Measurements from ENCODE around the gene SLCO2A1. TPM values are rescaled to one million over a fixed set of nuclear protein-coding genes. Genes with fewer than 3 reads are reported as not detected.

SLCO2A1 gene
- total RNA-seq, result 10 to 100 TPM in 3 of 4 donors, 1 to 10 TPM in 1; 8.4 to 68.5 (median 22.7) TPM

GRCh38 chr3:134029734-134030378 is at the start of gene SLCO2A1:
TSS of gene SLCO2A1 (minus strand) at chr3:134029925. CDS start at chr3:134029802, 123 bp downstream.
- DNase-seq, result peak; percentile 53
- Histone ChIP-seq H3K4me3 (peak within 1 kb of the TSS; percentile 44 to 64 (median 52)), H3K4me1 (peaks cover 0 to 18% (median 8%) of the 10 kb centered on the region in 4 donors), H3K9me3 (no peaks in the 10 kb centered on the region), H3K27me3 (peaks cover 47% of the 10 kb centered on the region), H3K27ac (peak within 1 kb of the TSS; percentile 25 to 67 (median 47)), H3K36me3 (no peaks in the 10 kb centered on the region)
- in situ Hi-C loops (cut with MboI; ENCODE audit: low pct_ligation_motif_present in 1 of 4, low pct_unique_long_range_greater_than_20kb in 1 of 4, low sequenced_read_pairs in 3 of 4), result no loop called here
- intact Hi-C loops (cut with DNase I; ENCODE audit: low total_unique reads), result no loop called here
- TF ChIP-seq POLR2A (IDR thresholded peaks at IDR 0.05) (no peak), EP300 (IDR thresholded peaks at IDR 0.05; ENCODE audit: low read depth) (no peak), CTCF (IDR thresholded peaks at IDR 0.05) (no peak), POLR2AphosphoS5 (IDR thresholded peaks at IDR 0.05) (peak in 2 of 3 donors; percentile 17 to 30)
- WGBS, 2 donors (ENCODE audit: low coverage in 1 of 2), result 5% methylated on average over 39 of the region's 67 CpGs; no CpG with 5 or more reads in 1 of the 2 donors

- Histone ChIP-seq H3K27me3 (no peaks in the 10 kb centered on the region), H3K9me3 (no peaks in the 10 kb centered on the region), H3K4me3 (no peak overlapping the region), H3K36me3 (no peaks in the 10 kb centered on the region), H3K4me1 (no peaks in the 10 kb centered on the region), H3K27ac (no peak overlapping the region)
- no peak for DNase-seq
- 56 to 63% methylated on average over 4 of the region's 4 CpGs for WGBS, 2 donors (ENCODE audit: low coverage in 1 of 2)
- intact Hi-C loops (cut with DNase I; ENCODE audit: low total_unique reads), result no loop called here
- TF ChIP-seq CTCF (IDR thresholded peaks at IDR 0.05) (no peak), POLR2AphosphoS5 (IDR thresholded peaks at IDR 0.05) (no peak), POLR2A (IDR thresholded peaks at IDR 0.05) (no peak), EP300 (IDR thresholded peaks at IDR 0.05; ENCODE audit: low read depth) (no peak)
- in situ Hi-C loops (cut with MboI; ENCODE audit: low pct_ligation_motif_present in 1 of 4, low pct_unique_long_range_greater_than_20kb in 1 of 4, low sequenced_read_pairs in 3 of 4), result no loop called here
These were observed 49.4 kb upstream of the SLCO2A1 start for GRCh38 chr3:134079111-134079547.

- Histone ChIP-seq H3K4me3 (no peak overlapping the region), H3K27me3 (no peaks in the 10 kb centered on the region), H3K36me3 (no peaks in the 10 kb centered on the region), H3K27ac (no peak overlapping the region), H3K9me3 (no peaks in the 10 kb centered on the region), H3K4me1 (no peaks in the 10 kb centered on the region)
- intact Hi-C loops (cut with DNase I; ENCODE audit: low total_unique reads) (no loop called here), in situ Hi-C loops (cut with MboI; ENCODE audit: low pct_ligation_motif_present in 1 of 4, low pct_unique_long_range_greater_than_20kb in 1 of 4, low sequenced_read_pairs in 3 of 4) (no loop called here)
- WGBS, 2 donors (ENCODE audit: low coverage in 1 of 2), result 77 to 89% methylated on average over 5 to 8 of the region's 8 CpGs
- no peak for TF ChIP-seq POLR2A (IDR thresholded peaks at IDR 0.05)
- TF ChIP-seq POLR2AphosphoS5 (IDR thresholded peaks at IDR 0.05), result no peak
- DNase-seq, result no peak
These were observed 48.6 kb upstream of the SLCO2A1 start for GRCh38 chr3:134078169-134078831.

- WGBS, 2 donors (ENCODE audit: low coverage in 1 of 2), result 86% methylated on average over 3 of the region's 3 CpGs; no CpG with 5 or more reads in 1 of the 2 donors
- no peaks in the 10 kb centered on the region for H3K36me3 ChIP-seq
- no peak overlapping the region for H3K4me3 ChIP-seq
- no peak overlapping the region for H3K27ac ChIP-seq
- in situ Hi-C loops (cut with MboI; ENCODE audit: low pct_ligation_motif_present in 1 of 4, low pct_unique_long_range_greater_than_20kb in 1 of 4, low sequenced_read_pairs in 3 of 4) (no loop called here), intact Hi-C loops (cut with DNase I; ENCODE audit: low total_unique reads) (no loop called here)
- H3K27me3 ChIP-seq, result no peaks in the 10 kb centered on the region
- H3K4me1 ChIP-seq, result no peaks in the 10 kb centered on the region
- DNase-seq, result no peak
- TF ChIP-seq POLR2AphosphoS5 (IDR thresholded peaks at IDR 0.05) (no peak), POLR2A (IDR thresholded peaks at IDR 0.05) (no peak), EP300 (IDR thresholded peaks at IDR 0.05; ENCODE audit: low read depth) (no peak), CTCF (IDR thresholded peaks at IDR 0.05) (no peak)
- H3K9me3 ChIP-seq, result no peaks in the 10 kb centered on the region
These were observed 48.0 kb upstream of the SLCO2A1 start for GRCh38 chr3:134077649-134078161.
